Pancreas (tissue), 10 donors: ENCODE results near the gene MAPK8. TPM values are rescaled to one million over a fixed set of nuclear protein-coding genes. Genes with fewer than 3 reads are reported as not detected.

Experiments
- ATAC-seq, 4 donors: fragments of 200-7000 bp; cut with Tn5 transposase; one replicate each; pipeline versions ENCODE4 v1.8.0 to v1.9.1; 2020; ENCODE audit warnings: mild to moderate bottlenecking in 4 of 4, moderate library complexity in 4 of 4
- DNase-seq, 6 donors: peaks; one replicate each; pipeline ENCODE4 v3.0.0-alpha.2; 2020
- FAIRE-seq: peaks from 2 replicates; lab custom pipeline; 2012; peaks lifted over from hg19 to GRCh38; lab: Jason Lieb, UNC
- H3K27ac ChIP-seq, 4 donors: fragments of 200-600 bp; sonication (generic); 1 replicate in 3 of 4; 2 replicates in 1 of 4; pipeline versions ENCODE4 v1.5.0 to v1.8.0; 2020
- H3K27me3 ChIP-seq, 4 donors: fragments of 200-600 bp; one replicate each; pipeline ENCODE4 v1.8.0; 2021
- H3K36me3 ChIP-seq, 3 donors: fragments of 200-600 bp; sonication (generic) in 1 of 3; one replicate each; pipeline versions ENCODE4 v1.5.0 to v1.8.0; 2020 to 2021
- H3K4me1 ChIP-seq, 3 donors: fragments of 200-600 bp; one replicate each; pipeline ENCODE4 v1.8.0; 2021
- H3K4me3 ChIP-seq, 4 donors: fragments of 200-600 bp; sonication (generic) in 2 of 4; one replicate each; pipeline versions ENCODE4 v1.5.0 to v1.8.0; 2020 to 2021
- H3K9me3 ChIP-seq, 4 donors: fragments of 200-600 bp; one replicate each; pipeline ENCODE4 v1.8.0; 2021
- CTCF ChIP-seq, 4 donors: fragments of 200-600 bp; sonication (generic) in 3 of 4; IDR thresholded peaks; one replicate each; pipeline versions ENCODE4 v1.5.0 to v1.8.0; 2021; ENCODE audit warnings: antibody characterized with exemption in 4 of 4
- WGBS, 2 donors: extraction: QIAGEN DNeasy Blood & Tissue Kit; methylation state at CpG; one replicate each; pipeline ENCODE4 v1.1.7; 2013; 5-methylcytosine and 5-hydroxymethylcytosine counted together
- intact Hi-C, 3 donors: fragments of 100-400 bp; cut with DNase I; formaldehyde crosslinking; loops; one replicate each; pipeline versions ENCODE4 v1.11.1 to v1.14.2; 2022
- polyA plus RNA-seq, 2 donors: library from polyadenylated mRNA; stranded (reverse); fragments of 200-250 nt; gene quantifications; one replicate each; pipeline ENCODE4 v1.2.3, GENCODE V29; 2013
- total RNA-seq, 6 donors: library from RNA; stranded (reverse); fragmentation: NEBNext Ultra II Directional in 4 of 6; extraction: Animal tissue kit (Norgen Biotek cat#: 25700) in 4 of 6; gene quantifications; one replicate each; pipeline versions ENCODE4 v1.2.1 to v1.2.4, GENCODE V29; 2021 to 2023
- donor health status: healthy with polysubstance abuse.
- donor health status: DM: no; HTN: no; CAD: no; lungs with moderate emphysema.
- donor health status: DM: no; HTN: no; CAD: no.
- donor health status: control.
- donor health status: control.
- donor health status: Bipolar disorder and iron deficiency.
- donor health status: DM: yes; HTN: yes; CAD: no.
- donor health status: DM: no; HTN: no; CAD: no.
- donor health status: DM: no; HTN: no; CAD: no.
- donor health status: DM: yes; HTN: yes; CAD: no.

Gene MAPK8
- total and polyA plus RNA-seq, 8 donors: 4.0 to 25.5 (median 17.0) TPM

GRCh38 chr10:48449501-48450232 is 143.2 kb downstream of the MAPK8 start:
- H3K27me3 ChIP-seq: no peaks in the 10 kb centered on the region
- no peak overlapping the region for H3K27ac ChIP-seq
- peak in 2 of 6 donors; percentile 25 to 72 for DNase-seq
- H3K4me1 ChIP-seq: no peaks in the 10 kb centered on the region
- ATAC-seq: no peak
- no peak overlapping the region for H3K4me3 ChIP-seq
- TF ChIP-seq CTCF (IDR thresholded peaks at IDR 0.05): no peak
- WGBS, 2 donors: 85 to 89% methylated on average over 19 of the region's 19 CpGs
- H3K36me3 ChIP-seq: no peaks in the 10 kb centered on the region
- intact Hi-C loops: no loop called here
- no peaks in the 10 kb centered on the region for H3K9me3 ChIP-seq
- FAIRE-seq: no peak

GRCh38 chr10:48450233-48450740 is 143.8 kb downstream of the MAPK8 start:
- H3K4me3 ChIP-seq: no peak overlapping the region
- FAIRE-seq: no peak
- H3K27me3 ChIP-seq: no peaks in the 10 kb centered on the region
- no peaks in the 10 kb centered on the region for H3K36me3 ChIP-seq
- H3K27ac ChIP-seq: no peak overlapping the region
- 93 to 95% methylated on average over 41 to 49 of the region's 49 CpGs for WGBS, 2 donors
- TF ChIP-seq CTCF (IDR thresholded peaks at IDR 0.05): no peak
- intact Hi-C loops: no loop called here
- H3K9me3 ChIP-seq: no peaks in the 10 kb centered on the region
- no peaks in the 10 kb centered on the region for H3K4me1 ChIP-seq
- peak in 2 of 6 donors; percentile 26 to 55 for DNase-seq
- ATAC-seq: no peak

GRCh38 chr10:48450741-48451466 is 144.4 kb downstream of the MAPK8 start:
- 92 to 97% methylated on average over 36 to 43 of the region's 43 CpGs for WGBS, 2 donors
- no peaks in the 10 kb centered on the region for H3K9me3 ChIP-seq
- H3K4me1 ChIP-seq: no peaks in the 10 kb centered on the region
- no peak overlapping the region for H3K27ac ChIP-seq
- FAIRE-seq (no peak), DNase-seq (peak in 3 of 6 donors; percentile 13 to 73 (median 54)), ATAC-seq (no peak)
- H3K4me3 ChIP-seq: no peak overlapping the region
- intact Hi-C loops: no loop called here
- no peak for TF ChIP-seq CTCF (IDR thresholded peaks at IDR 0.05)
- H3K36me3 ChIP-seq: no peaks in the 10 kb centered on the region
- H3K27me3 ChIP-seq: no peaks in the 10 kb centered on the region

- Histone ChIP-seq H3K27ac (no peak overlapping the region), H3K4me3 (no peak overlapping the region), H3K9me3 (no peaks in the 10 kb centered on the region), H3K36me3 (no peaks in the 10 kb centered on the region), H3K27me3 (no peaks in the 10 kb centered on the region), H3K4me1 (no peaks in the 10 kb centered on the region)
- no peak for FAIRE-seq
- WGBS, 2 donors: 79 to 87% methylated on average over 14 to 15 of the region's 15 CpGs
- DNase-seq: peak in 1 of 6 donors; percentile 38
- no peak for ATAC-seq
- no peak for TF ChIP-seq CTCF (IDR thresholded peaks at IDR 0.05)
- intact Hi-C loops: no loop called here
These were observed 145.7 kb downstream of the MAPK8 start for GRCh38 chr10:48451969-48452878.
